ENCODE data around the gene EFNA1.
"Not testable (repeated sequence)": the region's sequence is repeated elsewhere in the genome, so short reads cannot be mapped to it uniquely, and the experiment has no call there.

Gene EFNA1

DNA sequence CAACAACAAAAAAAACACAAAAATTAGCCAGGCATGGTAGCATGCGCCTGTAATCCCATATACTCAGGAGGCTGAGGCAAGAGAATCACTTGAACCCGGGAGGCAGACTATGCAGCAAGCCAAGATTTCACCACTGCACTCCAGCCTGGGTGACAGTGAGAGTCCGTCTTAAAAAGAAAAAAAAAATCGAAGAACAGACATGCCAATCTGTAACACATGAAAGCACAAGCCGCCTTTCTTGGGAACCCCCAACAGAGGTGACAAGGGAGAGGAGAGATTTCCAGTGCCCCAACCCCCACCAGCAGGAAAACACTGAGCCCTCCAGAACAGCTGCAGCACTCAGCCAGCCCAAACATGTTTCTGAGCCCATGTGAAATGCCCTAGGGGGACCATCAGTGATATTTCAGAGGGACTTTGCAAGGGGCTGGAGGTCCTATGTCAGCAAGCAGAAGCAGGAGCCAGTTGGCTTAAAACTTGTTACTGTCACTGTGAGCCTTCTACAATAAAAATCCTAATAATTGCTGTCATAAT is 14.2 kb upstream of the EFNA1 start:
- no peaks in the 10 kb centered on the region for H3F3A ChIP-seq (ENCODE audit: low read depth)
- H3K9ac ChIP-seq (ENCODE audit: low read depth, low read length, poor library complexity, severe bottlenecking): no peak overlapping the region
- H3K9me3 ChIP-seq (ENCODE audit: insufficient read depth, low read depth, low read length): no peaks in the 10 kb centered on the region
- no peaks in the 10 kb centered on the region for H3K27me3 ChIP-seq (ENCODE audit: insufficient read depth, low read length, poor library complexity, severe bottlenecking)
- peaks cover 6% of the 10 kb centered on the region for H3K4me1 ChIP-seq (ENCODE audit: insufficient read depth, low read length, poor library complexity, severe bottlenecking)
- no peaks in the 10 kb centered on the region for H3K9me2 ChIP-seq (replicated peaks; ENCODE audit: low read depth, low read length)
- H3K4me3 ChIP-seq (ENCODE audit: low read length, poor library complexity, severe bottlenecking): no peak overlapping the region
- H3K4me2 ChIP-seq (ENCODE audit: low read depth, low read length, poor library complexity, severe bottlenecking): no peak overlapping the region
- no peaks in the 10 kb centered on the region for H4K20me1 ChIP-seq (ENCODE audit: insufficient read depth, low read length, poor library complexity, severe bottlenecking)
- no peak for TF ChIP-seq EZH2phosphoT487 (IDR thresholded peaks at IDR 0.05; ENCODE audit: borderline replicate concordance)
- no peaks in the 10 kb centered on the region for H3K79me2 ChIP-seq (ENCODE audit: insufficient read depth, low read length)
- H2AFZ ChIP-seq (ENCODE audit: low read length): no peak overlapping the region
- H3K36me3 ChIP-seq (ENCODE audit: insufficient read depth, low read length): no peaks in the 10 kb centered on the region

DNA sequence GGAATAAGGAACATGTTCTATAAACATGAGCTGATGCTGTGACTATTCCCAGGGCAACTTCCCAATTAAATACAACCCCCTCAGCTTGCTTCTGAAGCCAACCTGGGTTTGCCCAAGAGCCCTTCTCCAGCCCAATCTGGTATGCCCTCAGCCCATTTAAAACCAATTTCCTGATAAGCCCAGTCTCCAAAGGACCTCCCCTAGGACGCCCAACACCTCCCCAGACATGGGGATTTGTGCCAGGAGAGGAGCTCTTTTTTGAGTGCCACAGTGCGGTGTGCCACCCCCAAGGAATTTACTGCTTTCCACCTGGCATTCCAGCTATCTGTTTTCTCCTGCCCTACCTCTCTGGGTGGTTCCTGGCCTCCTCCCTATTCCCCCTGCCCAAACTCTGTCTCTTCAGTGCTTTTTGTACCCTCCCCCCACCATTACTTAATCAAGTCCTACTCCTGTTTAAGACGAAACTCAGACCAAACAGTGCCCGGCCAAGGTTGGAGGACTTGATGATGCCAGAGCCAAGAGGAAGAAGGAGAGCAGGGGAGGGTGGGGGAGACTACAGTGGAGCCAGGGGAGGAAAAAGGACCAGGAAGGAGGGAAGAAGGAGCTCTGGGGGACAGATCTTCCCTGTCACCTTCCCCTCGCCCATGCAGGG is 11.4 kb upstream of the EFNA1 start:
- Histone ChIP-seq H3F3A (ENCODE audit: low read depth) (no peaks in the 10 kb centered on the region), H3K79me2 (ENCODE audit: insufficient read depth, low read length) (no peaks in the 10 kb centered on the region), H3K27me3 (ENCODE audit: insufficient read depth, low read length, poor library complexity, severe bottlenecking) (no peaks in the 10 kb centered on the region), H3K4me2 (ENCODE audit: low read depth, low read length, poor library complexity, severe bottlenecking) (no peak overlapping the region), H4K20me1 (ENCODE audit: insufficient read depth, low read length, poor library complexity, severe bottlenecking) (no peaks in the 10 kb centered on the region), H3K36me3 (ENCODE audit: insufficient read depth, low read length) (no peaks in the 10 kb centered on the region), H3K4me3 (ENCODE audit: low read length, poor library complexity, severe bottlenecking) (no peak overlapping the region), H3K4me1 (ENCODE audit: insufficient read depth, low read length, poor library complexity, severe bottlenecking) (peaks cover under 1% of the 10 kb centered on the region), H3K9ac (ENCODE audit: low read depth, low read length, poor library complexity, severe bottlenecking) (no peak overlapping the region), H2AFZ (ENCODE audit: low read length) (peak overlapping the region; percentile 14; the same call in 1 of the 2 replicates), H3K9me3 (ENCODE audit: insufficient read depth, low read depth, low read length) (no peaks in the 10 kb centered on the region), H3K9me2 (replicated peaks; ENCODE audit: low read depth, low read length) (no peaks in the 10 kb centered on the region)
- TF ChIP-seq EZH2phosphoT487 (IDR thresholded peaks at IDR 0.05; ENCODE audit: borderline replicate concordance): no peak
- TF ChIP-seq, protein P1, sequence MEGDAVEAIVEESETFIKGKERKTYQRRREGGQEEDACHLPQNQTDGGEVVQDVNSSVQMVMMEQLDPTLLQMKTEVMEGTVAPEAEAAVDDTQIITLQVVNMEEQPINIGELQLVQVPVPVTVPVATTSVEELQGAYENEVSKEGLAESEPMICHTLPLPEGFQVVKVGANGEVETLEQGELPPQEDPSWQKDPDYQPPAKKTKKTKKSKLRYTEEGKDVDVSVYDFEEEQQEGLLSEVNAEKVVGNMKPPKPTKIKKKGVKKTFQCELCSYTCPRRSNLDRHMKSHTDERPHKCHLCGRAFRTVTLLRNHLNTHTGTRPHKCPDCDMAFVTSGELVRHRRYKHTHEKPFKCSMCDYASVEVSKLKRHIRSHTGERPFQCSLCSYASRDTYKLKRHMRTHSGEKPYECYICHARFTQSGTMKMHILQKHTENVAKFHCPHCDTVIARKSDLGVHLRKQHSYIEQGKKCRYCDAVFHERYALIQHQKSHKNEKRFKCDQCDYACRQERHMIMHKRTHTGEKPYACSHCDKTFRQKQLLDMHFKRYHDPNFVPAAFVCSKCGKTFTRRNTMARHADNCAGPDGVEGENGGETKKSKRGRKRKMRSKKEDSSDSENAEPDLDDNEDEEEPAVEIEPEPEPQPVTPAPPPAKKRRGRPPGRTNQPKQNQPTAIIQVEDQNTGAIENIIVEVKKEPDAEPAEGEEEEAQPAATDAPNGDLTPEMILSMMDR (conservative IDR thresholded peaks at IDR 0.05; ENCODE audit: low read length): no peak

DNA sequence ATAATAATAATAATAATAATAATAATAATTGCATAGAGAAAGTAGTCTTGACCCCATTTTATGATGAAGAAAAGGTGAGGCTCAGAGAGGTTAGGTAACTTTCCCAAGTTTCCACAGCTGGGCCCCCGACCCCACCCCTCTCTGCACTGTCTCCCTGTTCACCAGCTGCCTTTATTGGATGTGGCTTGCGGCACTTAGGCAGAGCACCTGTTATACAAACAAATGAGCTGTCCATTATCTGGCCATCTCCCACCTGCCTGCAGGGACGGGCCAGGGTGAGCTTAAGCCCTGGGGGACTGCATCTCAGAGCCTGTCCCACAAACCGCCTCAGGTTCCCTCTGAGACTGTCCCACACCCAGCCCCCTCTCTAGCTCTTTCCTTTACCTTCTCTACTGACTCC is 10.1 kb upstream of the EFNA1 start:
- no peak overlapping the region for H3K4me2 ChIP-seq (ENCODE audit: low read depth, low read length, poor library complexity, severe bottlenecking)

DNA sequence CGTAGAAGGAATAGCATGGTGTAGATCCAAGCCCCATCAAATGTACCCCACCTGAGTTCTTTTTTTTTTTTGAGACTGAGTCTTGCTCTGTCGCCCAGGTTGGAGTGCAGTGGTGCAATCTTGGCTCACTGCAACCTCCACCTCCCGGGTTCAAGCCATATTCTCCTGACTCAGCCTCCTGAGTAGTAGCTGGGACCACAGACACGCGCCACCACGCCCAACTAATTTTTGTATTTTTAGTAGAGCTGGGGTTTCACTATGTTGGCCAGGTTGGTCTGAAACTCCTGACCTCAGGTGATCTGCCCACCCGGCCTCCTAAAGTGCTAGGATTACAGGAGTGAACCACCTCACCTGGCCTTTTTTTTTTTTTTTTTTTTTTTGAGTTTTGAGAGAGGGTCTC is 9.6 kb upstream of the EFNA1 start:
- H3K27me3 ChIP-seq (ENCODE audit: insufficient read depth, low read length, poor library complexity, severe bottlenecking); H2AFZ ChIP-seq (ENCODE audit: low read length); H3K9me3 ChIP-seq (ENCODE audit: insufficient read depth, low read depth, low read length); H3K4me2 ChIP-seq (ENCODE audit: low read depth, low read length, poor library complexity, severe bottlenecking); H3K4me1 ChIP-seq (ENCODE audit: insufficient read depth, low read length, poor library complexity, severe bottlenecking); H3K79me2 ChIP-seq (ENCODE audit: insufficient read depth, low read length); H3K36me3 ChIP-seq (ENCODE audit: insufficient read depth, low read length); H3K4me3 ChIP-seq (ENCODE audit: low read length, poor library complexity, severe bottlenecking); H3F3A ChIP-seq (ENCODE audit: low read depth); H4K20me1 ChIP-seq (ENCODE audit: insufficient read depth, low read length, poor library complexity, severe bottlenecking); H3K9me2 ChIP-seq (replicated peaks; ENCODE audit: low read depth, low read length); H3K9ac ChIP-seq (ENCODE audit: low read depth, low read length, poor library complexity, severe bottlenecking): not testable (repeated sequence)

More for the DNA sequence above, 10.1 kb upstream of the EFNA1 start:
- no peaks in the 10 kb centered on the region for H3F3A ChIP-seq (ENCODE audit: low read depth)
- no peaks in the 10 kb centered on the region for H3K79me2 ChIP-seq (ENCODE audit: insufficient read depth, low read length)
- H3K9me3 ChIP-seq (ENCODE audit: insufficient read depth, low read depth, low read length): no peaks in the 10 kb centered on the region
- no peaks in the 10 kb centered on the region for H3K9me2 ChIP-seq (replicated peaks; ENCODE audit: low read depth, low read length)
- H3K36me3 ChIP-seq (ENCODE audit: insufficient read depth, low read length): no peaks in the 10 kb centered on the region
- H3K27me3 ChIP-seq (ENCODE audit: insufficient read depth, low read length, poor library complexity, severe bottlenecking): no peaks in the 10 kb centered on the region
- no peaks in the 10 kb centered on the region for H4K20me1 ChIP-seq (ENCODE audit: insufficient read depth, low read length, poor library complexity, severe bottlenecking)
- no peaks in the 10 kb centered on the region for H3K4me1 ChIP-seq (ENCODE audit: insufficient read depth, low read length, poor library complexity, severe bottlenecking)
- no peak overlapping the region for H2AFZ ChIP-seq (ENCODE audit: low read length)
- H3K4me3 ChIP-seq (ENCODE audit: low read length, poor library complexity, severe bottlenecking): no peak overlapping the region
- TF ChIP-seq, protein P1 (conservative IDR thresholded peaks at IDR 0.05; ENCODE audit: low read length): no peak
- no peak for TF ChIP-seq EZH2phosphoT487 (IDR thresholded peaks at IDR 0.05; ENCODE audit: borderline replicate concordance)
- H3K9ac ChIP-seq (ENCODE audit: low read depth, low read length, poor library complexity, severe bottlenecking): no peak overlapping the region
